Vagina (tissue), 2 donors: ENCODE measurements around the gene NDUFB1.

Experiments
- CTCF ChIP-seq, 3 experiments: fragments of 450-650 bp in 2 of 3; fragments of 200-600 bp in 1 of 3; sonication (generic) in 1 of 3; IDR thresholded peaks; one replicate each; pipeline ENCODE4 v1.5.1; 2017 to 2019; ENCODE audit warnings: antibody characterized with exemption in 3 of 3, mild to moderate bottlenecking in 2 of 3, moderate library complexity in 2 of 3
- POLR2AphosphoS5 ChIP-seq, 2 donors: sonication (generic); formaldehyde crosslinking; IDR thresholded peaks; one replicate each; pipeline ENCODE4 v1.9.0; 2017; ENCODE audit warnings: antibody characterized with exemption in 2 of 2, mild to moderate bottlenecking in 2 of 2, low read depth in 1 of 2; ENCODE audit not compliant: insufficient read depth in 1 of 2

- TF ChIP-seq CTCF (IDR thresholded peaks at IDR 0.05) (no peak), POLR2AphosphoS5 (IDR thresholded peaks at IDR 0.05; ENCODE audit: insufficient read depth in 1 of 2, low read depth in 1 of 2) (no peak)
Observed at GRCh38 chr14:92122351-92122677, 808 bp upstream of the NDUFB1 start.
